ENCODE measurements around the gene USP31.
"Not testable (repeated sequence)": the region's sequence is repeated elsewhere in the genome, so short reads cannot be mapped to it uniquely, and the experiment has no call there.

USP31 gene

DNA sequence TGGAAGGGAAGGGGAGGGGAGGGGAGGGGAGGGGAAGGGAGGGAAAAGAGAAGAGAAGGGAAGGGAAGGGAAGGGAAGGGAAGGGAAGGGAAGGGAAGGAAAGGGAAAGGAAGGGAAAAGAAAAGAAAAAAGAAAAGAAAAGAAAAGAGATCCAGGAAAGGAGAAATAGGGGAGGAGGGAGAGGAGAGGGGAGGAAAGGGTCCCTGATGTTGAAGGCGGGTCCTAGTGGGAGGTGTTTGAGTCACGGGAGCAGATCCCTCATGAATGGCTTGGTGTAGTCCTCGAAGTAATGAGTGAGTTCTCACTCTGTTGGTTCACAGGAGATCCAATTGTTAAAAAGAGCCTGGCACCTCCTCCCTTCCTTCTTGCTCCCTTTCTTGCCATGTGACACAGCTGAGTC, 6.9 kb upstream of the USP31 start:
- DNase-seq (ENCODE audit: low spot score): no peak

DNA sequence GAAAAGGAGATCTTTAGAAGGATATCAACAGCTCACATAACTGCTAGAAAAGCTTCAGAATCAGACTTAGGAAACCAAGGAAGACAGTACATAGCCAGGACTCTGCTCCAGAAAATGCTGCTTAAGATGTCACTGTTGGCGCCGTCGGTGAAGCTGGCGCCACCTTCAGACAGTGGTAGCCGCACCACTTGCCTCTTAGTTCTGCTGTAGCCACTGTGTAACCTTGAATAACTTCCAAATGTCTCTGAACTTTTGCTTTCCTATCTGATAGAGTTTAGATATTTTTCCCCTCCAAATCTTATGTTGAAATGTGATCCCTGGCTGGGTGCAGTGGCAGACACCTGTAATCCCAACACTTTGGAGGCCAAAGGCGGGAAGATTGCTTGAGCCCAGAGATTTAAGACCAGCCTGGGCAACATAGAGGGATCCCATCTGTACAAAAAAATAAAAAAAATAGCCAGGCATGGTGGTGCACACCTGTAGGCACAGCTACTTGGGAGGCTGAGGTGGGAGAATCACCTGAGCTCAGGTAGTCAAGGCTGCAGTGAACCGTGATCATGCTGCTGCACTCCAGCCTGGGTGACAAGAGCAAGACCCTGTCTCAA, 6.3 kb upstream of the USP31 start:
- DNase-seq (ENCODE audit: low spot score): no peak

DNA sequence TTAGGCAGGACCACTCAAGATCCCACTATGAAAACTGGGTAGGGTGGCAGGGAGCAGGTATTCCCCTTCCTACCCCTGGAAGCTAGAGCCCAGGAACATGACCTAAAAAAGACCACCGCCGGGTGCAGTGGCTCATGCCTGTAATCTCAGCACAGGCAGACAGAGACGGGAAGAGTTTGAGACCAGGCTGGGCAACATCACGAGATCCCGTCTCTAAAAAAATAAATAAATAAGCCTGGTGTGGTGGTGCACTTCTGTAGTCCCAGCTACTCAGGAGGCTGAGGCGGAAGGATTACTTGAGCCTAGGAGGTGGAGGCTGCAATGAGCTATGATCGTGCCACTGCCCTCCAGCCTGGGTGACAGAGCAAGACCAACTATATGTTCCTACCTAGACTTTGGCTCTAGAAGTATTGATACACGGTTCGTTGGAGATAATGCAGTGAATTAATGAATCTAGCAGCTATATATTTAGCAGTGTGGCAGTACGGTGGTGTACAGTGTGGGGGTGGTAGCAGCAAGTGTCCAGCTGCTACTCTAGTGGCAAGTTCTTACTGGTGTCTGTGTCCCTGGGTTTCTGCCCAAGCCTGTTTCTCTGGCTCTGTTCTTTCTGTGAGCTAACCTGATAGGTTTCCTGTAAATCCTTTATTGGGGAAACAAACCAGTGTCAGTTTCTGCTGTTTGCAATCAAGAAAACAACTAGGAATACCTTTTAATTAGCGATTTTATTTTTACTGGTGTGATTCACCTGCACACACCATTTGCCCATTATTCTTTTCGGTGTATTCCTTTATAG, 3.3 kb upstream of the USP31 start:
- DNase-seq (ENCODE audit: low spot score): no peak

DNA sequence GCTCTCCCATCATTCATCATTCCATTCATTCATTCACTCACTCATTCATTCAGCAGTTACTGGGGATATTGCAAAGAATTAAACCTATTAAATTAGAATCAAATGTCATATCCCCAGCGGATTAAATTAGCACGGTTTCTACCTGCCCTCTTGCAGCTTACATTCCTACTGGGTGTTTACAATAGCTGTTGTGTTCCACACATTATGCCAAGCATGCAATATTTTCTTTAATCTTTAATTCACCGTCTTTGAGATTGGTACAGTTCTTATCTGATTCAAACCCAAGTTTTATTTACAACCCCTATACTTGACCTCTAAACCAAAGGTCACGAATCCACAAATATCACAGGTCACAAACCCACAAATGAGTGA, 727 bp upstream of the USP31 start:
- DNase-seq (ENCODE audit: low spot score): no peak

DNA sequence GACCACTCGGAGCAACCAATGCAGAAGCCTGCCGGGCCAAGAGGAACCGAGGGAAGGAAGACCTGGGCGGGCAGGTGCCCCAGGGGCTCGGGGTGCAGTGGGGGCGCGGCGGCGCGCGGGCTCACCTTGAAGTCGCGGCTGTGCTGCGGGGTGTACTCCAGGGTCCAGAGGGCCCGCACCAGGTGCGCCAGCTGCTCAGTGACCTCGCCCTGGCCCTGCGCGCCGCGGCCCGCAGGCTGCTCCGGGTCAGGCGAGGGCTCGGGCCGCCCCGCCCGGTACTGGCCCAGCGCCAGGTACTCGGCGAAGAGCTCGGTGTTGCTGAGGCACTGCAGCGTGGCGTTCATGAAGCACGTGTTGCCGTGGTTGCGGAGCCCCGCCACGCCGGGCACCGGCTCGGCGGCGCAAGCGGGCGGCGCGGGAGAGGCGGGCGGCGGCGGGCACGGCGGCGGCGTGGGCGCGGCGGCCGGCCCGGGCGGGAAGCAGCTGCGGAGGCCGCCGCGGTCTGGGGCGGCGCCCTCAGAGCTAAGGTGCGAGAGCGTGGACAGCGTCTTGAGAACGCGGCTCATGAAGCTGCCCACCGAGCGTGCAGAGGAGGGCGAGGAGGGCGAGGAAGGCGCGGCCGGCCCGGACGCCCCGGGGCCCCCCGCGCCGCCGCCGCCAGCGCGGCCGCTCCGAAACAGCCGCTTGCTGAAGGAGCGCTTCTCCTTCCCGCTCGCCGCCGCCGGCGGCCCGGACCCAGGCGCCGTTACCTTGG, 562 bp downstream of the USP31 start:
- DNase-seq (ENCODE audit: low spot score): peak; percentile 71

DNA sequence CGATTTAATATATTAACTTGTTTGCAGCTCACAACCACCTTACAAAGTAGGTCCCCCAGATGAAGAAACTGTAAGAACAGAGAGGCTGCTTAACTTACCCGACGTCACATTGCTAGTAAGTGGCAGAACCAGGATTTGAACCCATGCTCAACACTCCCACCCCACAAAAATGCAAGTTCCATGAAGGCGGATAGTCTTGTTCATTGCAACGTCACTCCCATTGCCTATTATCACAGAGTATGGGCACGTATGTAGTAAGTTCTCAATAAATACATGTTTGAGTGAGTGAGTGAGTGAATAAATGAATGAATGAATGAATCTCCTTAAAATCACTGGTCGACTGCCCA, 1.1 kb downstream of the USP31 start:
- DNase-seq (ENCODE audit: low spot score): no peak

DNA sequence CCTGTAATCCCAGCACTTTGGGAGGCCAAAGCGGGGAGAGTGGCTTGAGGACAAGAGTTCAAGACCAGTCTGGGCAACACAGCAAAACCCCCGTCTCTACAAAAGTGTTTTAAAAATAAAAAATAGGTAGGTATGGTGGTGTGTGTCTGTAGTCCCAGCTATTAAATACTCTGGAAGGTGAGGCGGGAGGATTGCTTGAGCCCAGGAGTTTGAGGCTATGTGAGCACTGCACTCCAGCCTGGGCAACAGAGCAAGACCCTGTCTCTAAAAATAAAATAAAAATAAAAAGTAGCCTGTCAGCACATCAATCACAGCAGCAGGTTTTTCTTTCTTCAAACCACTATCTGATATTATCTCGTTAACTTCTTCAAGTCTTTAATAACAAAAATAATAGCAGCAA, 1.6 kb downstream of the USP31 start:
- no peak for DNase-seq (ENCODE audit: low spot score)

DNA sequence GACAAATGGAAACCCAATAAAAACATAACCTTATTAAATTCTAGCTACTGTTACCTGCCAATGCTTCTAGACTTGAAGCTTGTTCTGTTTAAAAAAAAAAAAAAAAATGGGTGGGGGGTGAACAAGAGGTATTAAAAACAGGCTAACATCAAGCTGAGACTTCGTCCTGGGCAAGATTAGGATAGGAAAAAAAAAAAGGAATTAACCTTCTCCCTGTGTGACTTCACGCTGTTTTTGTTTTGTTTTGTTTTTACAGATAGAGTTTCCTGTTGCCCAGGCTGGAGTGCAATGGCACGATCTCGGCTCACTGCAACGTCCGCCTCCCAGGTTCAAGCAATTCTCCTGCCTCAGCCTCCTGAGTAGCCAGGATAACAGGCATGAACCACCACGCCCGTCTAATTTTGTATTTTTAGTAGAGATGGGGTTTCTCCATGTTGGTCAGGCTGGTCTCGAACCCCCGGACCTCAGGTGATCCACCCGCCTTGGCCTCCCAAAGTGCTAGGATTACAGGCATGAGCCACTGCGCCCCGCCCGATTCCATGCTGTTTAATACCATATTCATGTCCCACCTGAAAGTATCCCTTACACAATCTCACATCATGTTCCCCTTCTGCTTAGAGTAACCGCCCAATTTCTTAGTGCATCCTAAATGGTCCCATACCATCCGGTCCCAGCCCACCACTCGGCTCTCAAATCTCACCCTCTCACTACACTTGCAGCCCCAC, 2.2 kb downstream of the USP31 start:
- no peak for DNase-seq (ENCODE audit: low spot score)

DNA sequence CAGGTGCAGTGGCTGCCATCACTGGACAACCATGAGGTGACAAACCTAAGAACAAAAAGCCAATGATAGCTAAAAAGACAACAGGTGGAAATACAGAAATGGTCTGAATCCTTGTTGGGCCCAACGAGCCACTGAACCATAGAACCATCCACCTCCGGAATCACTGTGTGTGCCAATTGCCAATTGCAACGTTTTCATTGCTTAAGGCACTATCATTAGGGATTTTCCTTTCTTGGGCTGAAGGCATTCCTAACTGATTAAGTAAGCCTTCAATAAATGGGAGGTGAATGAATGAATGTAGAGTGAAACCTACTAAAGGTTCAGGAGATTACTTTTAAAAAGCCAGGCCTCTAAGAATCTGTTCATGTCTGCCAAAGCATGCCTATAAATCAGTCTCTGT, 3.6 kb downstream of the USP31 start:
- no peak for DNase-seq (ENCODE audit: low spot score)

DNA sequence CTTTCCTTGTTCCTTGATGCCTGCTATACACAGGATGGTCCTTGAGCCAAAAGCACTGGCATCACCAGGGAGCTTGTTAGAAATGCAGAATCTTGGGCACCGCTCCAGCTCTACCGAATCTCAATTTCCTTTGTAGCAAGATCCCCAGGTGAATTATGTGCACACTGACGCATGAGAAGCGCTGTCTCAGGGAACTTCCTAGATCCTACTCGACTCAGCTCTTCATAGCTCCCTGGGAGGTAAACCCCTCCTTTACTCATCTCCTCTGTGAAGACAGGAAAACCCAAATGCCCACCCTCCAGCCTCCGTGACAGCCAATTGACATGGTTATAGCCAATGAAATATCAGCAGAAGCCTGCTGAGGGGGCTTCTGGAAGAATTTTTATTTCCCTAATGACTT, 4.1 kb downstream of the USP31 start:
- DNase-seq (ENCODE audit: low spot score): no peak

DNA sequence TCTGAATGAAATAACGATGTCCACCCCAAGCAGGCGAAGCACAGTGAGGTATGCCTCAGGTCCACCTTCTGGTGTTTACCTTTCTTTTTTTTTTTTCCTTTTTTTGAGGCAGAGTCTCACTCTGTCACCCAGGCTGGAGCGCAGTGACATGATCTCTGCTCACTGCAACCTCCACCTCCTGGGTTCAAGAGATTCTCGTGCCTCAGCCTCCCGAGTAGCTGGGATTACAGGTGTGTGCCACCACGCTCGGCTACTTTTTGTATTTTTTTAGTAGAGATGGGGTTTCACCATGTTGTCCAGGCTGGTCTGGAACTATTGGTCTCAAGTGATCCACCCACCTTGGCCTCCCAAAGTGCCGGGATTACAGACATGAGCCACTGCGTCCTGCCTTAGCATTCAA, 4.9 kb downstream of the USP31 start:
- DNase-seq (ENCODE audit: low spot score): not testable (repeated sequence)

DNA sequence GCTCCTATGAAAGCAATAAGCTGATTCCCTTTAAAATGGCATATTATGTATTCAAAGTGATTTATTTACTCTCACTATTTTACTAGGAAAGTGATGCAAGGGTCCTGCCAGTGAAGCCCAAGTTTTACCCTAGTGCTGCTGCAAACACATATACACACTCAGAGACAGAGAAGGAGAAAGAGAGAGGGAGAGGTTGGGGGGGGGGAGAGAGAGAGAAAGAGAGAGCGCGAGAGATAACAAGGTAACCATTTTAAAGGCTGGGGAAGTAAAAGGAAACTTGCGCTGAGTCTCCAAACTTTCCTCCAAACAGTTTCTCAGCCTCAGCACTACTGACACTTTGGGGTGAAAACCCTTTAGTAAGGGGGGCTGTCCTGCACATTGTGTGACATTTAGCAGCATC, 5.9 kb downstream of the USP31 start:
- DNase-seq (ENCODE audit: low spot score): no peak

DNA sequence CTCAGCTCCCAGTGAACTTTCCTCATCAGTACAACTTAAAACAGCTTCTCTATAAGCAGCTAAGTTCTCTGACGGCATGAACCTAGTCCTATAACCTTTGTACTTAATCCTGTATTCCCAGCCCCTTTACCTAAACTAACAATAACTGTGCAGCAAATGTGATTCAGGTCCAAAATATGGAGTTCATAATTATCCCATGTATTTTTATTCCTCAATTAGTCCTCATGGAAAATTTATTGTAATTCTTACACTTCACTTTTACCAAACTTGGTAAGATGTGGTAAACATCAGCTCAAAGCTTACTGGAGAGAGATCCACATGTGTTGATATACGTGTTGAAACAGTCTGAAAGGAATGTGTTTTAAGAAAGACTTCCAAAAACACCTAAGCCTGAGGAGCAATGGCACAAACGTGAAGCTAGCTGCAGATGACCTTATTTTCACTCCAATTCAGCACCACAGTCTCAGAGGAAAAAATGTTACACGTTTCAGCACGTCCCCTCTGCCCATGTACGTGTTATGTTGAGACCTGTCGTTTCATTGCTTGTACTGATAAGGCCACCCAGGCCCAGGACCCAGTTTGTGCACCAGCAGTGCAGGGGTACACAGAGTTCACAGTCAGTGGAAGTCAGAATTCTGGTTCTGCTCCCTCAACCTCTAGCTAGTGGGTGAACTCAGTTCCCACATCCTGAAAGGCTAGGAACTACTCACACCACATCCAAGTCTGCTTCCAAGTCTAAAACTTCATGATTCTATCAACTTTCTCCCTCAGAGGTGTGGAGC, 7.1 kb downstream of the USP31 start:
- DNase-seq (ENCODE audit: low spot score): no peak

DNA sequence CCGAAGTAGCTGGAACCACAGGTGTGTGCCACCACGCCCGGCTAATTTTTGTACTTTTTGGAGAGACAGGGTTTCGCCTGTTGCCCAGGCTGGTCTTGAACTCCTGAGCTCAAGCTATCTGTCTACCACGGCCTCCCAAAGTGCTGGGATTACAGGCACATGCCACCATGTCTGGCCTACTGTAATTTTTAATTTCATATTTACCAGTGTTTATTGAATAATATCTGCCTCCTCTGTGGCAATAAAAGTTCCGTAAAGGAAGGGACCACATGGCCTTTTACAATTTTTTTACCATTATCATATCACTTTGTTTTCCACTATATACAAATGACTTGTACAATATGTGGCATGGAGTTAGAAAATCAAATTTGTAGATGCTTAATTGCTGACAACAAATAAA, 7.8 kb downstream of the USP31 start:
- DNase-seq (ENCODE audit: low spot score): no peak

DNA sequence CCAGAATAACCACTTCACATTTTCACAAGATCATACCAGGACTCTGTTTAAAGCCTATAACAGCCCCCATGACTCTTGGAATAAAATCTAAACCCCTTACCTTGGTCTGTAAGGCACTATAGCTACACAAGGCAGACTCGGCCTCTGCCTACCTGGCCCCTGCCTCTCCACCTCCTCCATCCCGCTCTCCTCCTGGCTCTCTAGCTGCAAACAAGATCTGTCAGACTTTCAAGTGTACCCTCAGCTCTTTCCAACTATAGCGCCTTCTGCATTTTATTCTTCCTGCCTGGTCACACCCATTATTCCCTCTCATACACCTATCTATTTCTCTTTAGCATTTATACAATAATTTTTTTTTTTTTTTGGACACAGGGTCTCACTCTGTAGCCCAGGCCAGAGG, 8.2 kb downstream of the USP31 start:
- no peak for DNase-seq (ENCODE audit: low spot score)

DNA sequence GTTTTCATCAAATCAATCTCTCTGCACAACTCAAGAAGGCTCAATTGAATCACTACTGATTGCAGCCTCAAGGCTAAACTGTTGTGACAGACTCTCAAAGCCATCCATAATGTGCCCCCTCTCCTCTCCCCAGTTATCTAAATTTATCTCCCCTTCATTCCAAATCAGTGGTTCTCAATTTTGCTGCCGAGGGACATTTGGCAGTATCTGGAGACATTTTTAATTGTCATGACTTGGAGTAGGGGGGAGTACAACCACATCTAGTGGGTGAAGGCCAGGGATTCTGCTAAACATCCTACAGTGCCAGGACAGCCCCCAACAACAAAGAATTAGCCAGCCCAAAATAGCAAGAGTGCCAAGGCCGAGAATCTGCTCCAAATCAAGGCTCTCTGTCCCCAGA, 9.1 kb downstream of the USP31 start:
- no peak for DNase-seq (ENCODE audit: low spot score)

DNA sequence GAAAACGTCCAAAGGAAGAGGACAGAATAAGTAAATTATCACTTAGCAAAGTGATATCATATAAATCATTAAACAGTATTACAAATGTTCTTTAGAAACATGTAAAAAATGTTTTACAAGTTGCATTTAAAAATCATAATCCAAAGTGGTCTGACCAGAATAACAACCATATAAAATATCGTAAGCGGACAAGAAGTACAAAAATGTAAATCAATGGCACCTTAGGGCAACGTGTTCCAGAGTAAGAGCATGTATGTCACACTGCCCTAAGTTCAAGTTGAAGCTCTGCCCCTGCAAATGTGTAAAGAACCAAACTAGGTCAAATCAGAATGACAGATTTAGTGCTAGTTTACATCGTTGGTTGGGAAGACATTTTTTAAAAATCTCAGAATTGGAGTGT, 11.4 kb downstream of the USP31 start:
- no peak for DNase-seq (ENCODE audit: low spot score)

DNA sequence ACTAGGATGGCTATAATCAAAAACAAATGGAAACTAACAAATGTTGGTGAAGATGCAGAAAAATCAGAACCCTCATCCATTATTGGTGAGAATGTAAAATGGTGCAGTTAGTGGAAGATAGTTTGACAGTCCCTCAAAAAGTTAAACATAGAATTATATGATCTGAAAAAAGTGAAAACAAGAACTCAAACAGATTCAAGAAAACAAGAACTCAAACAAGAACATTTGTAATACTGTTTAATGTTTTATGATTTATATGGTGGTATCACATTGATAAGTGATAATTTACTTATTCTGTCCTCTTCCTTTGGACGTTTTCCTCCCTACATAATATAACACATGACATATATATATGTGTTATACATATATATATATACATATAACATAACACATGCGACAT, 12.0 kb downstream of the USP31 start:
- DNase-seq (ENCODE audit: low spot score): no peak

DNA sequence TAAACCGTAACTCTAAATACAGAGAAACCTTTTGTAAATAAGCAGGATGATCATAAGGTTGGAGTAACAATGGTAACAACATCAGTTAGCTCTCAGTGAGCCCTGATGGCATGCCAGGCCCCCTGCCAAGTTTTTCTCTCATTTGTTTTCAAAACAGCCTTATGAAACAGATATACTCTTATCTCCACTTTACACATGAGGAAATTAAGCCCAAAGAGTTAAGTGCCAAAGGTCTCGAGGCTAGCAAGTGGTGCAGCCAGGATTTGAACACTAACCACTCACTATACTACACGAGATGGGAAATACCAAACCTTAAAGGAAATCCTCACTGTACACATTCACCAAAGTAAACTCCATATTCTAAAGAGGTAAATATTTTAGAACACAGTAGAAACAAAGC, 15.0 kb downstream of the USP31 start:
- peak; percentile 65 for DNase-seq (ENCODE audit: low spot score)

DNA sequence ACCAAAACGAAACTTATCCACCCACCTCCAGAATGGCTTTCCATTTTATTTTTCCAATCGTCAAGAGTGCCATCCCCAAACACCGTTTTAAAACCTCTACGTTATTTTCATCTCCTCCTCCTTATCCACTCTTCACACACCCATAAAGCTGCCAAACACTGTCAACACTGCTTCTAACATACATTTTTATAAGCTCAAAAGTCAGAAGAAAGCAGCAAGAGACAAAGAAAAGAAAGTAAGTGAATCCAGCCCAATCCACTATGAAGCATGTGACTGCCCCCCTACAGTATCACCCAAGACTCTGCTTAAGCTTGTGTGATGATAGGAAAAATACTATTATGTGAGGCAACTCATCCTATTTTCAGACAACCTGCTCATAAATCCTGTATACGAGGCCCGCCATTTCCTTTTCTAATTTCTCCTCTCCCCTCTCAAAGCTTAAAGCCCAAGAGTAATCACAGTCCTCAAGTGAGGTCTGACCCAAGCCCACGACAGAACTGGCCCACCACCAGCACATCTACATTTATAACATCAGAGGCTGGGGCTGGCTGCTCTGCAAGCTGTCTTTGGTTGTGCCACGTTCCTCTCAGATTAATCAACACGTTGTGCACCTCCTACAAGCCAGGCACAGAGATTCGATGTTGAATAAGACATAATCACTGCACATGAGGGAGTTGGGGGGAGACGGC, 16.3 kb downstream of the USP31 start:
- DNase-seq (ENCODE audit: low spot score): no peak

DNA sequence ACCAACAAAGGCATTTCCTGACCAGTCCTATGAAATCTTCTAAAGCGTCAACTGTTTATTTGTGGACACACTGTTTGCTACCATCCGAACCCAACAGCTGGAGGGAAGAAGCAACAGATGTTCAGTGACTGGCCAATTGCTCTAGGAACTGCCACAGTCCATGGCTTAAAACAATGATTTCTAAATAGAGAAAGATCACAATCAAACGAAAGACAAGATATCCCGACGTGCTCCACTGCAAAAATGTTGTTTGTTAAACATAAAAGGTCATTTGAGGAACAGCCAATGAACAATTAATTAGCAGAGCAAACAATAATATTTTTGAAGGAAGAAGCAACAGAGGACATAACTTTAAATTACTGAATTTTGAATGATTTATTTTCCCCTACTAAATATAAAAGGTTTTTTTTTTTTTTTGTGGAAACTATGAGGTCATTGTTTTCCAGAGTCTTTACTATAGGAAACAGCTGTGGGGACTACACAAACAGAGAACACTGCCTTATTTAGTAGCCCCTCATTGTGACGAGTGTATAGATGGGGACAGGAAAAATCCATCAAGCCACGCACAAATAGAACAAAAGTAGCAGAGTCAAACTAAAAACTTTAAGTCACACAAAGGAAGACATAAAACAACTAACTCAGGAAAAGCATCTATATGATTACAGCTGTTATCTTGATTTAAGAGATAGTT, 17.2 kb downstream of the USP31 start:
- no peak for DNase-seq (ENCODE audit: low spot score)
